HG03575 (cell line): ENCODE data around the gene MACROD2.

Source experiments
- ATAC-seq: cut with Tn5 transposase; IDR thresholded peaks from one replicate; pipeline ENCODE4 v1.9.1; 2021; ENCODE audit not compliant: unreplicated experiment, insufficient number of reproducible peaks, low FRiP score; ENCODE audit errors: extremely low read depth

The MACROD2 gene

DNA sequence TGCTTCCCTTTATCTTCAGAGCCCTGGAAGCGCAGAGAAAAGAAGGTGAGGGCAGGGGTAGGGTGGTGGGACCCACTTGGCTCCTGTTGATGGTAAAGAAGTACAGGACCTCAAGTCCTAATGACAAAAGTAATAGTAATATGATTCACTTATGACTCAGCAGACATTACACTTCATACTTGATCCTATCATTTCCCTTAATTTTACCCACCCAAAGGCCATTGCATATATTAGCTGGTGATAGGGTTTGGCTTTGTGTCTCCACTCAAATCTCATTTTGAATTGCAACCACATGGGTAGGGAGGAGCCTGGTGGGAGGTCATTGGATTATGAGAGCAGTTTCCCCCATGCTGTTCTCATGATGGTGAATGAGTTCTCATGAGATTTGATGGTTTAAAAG, 1697.3 kb downstream of the MACROD2 start:
- ATAC-seq: no peak

GRCh38 chr20:15699431-15700146, 1704.3 kb downstream of the MACROD2 start:
- no peak for ATAC-seq

DNA sequence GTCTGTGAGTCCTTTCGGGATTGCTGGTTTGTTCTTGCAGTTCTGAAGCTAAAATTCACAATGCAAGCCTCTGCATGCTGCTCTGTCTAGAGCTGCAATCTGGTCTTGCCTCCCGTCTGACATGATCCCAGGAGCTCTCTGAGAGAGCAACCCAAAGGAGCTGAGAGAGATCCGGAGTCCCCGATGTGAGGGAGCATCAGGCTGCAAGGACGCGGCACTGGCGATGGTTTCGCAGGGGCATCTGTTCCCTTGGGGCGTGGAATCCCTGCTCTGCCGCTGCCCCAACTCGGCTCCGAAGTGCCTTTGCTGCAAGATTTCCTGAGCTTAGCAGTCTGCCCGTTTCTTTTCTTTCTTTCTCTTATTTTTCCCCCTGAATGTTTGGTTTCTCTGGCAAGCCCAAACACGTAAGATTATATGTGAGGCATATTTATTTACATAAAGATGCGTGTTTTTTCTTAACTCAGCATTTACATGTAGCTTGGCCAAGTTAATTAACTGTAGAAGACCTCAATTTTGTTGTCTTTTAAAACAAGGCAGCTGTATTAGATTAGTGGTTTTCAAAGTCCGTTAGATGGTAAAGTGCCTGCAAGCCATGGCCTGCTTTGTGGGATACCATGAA, 1704.9 kb downstream of the MACROD2 start:
- ATAC-seq: no peak

- no peak for ATAC-seq
Measured at GRCh38 chr20:15702161-15702560, 1706.8 kb downstream of the MACROD2 start.

DNA sequence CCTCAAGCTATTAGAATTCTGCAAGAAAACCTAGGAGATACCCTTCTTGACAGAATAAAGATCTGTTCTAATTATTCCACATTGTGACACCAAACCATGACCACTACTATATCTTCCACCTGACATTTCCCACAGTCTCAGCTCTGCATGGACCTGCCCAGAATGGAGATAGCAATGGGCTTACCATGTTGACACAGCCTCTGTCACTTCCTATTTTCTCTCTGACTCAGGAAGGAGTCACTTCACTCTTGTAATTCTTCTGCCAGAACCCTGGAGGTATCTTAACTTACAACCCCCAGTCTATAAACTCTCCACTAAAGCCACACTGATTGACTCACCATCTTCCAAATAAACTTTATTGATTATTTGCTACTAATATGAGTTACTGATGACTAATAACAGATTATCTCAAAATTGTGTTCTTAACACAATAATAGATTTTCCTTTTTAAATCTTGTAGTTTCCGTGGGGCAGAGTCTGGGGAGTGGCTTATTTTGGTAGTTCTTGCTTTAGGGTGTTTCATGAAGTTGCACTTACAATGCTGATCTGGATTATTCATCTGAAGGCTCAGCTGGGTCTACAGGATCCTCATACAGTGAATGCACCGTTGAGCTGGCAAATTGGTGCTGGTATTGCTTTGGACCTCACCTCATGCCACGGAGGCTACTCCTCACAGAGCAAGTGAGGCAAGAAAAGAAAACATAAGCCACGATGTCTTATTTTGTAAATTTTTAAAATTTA, 1708.0 kb downstream of the MACROD2 start:
- no peak for ATAC-seq

DNA sequence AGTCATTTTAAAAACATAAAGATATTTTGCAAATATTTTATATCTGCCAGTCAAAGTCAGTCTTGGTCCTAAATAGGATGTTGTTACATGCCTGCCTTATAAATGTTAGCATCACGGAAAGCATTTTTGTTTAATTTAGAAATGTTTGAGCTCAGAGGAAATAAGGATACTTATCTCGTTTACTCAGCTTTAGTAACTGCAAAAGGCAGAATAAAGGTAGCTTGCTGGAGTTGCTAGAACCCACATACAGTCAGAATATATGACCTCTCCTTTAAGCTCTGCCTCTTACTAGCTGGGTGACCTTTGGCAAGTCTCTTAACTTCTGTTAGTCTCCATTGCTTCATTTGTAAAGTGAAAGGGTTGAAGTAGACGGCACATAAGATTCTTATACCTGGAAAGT, 1710.7 kb downstream of the MACROD2 start:
- no peak for ATAC-seq

DNA sequence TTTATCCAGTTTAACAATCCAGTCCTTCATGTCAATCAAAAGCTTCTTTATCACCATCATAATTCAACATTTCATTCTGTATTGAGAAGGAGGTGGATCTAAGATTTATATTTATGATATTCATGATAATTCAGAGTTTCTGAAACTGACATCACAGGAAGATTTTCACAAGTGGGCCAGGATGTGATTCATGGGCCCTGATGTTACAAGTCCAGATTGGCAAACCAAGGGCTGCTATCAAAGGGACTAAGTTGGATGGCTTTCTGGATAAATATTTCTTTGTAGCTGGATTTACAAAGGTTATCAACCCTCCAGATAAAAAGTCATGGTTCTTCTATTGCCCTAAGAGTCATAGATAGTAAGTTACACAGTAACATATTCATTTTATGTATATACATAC, 1711.4 kb downstream of the MACROD2 start:
- ATAC-seq: no peak

- ATAC-seq: no peak
Measured at GRCh38 chr20:15708984-15709598, 1713.8 kb downstream of the MACROD2 start.

- no peak for ATAC-seq
Measured at GRCh38 chr20:15710636-15711035, 1715.3 kb downstream of the MACROD2 start.

DNA sequence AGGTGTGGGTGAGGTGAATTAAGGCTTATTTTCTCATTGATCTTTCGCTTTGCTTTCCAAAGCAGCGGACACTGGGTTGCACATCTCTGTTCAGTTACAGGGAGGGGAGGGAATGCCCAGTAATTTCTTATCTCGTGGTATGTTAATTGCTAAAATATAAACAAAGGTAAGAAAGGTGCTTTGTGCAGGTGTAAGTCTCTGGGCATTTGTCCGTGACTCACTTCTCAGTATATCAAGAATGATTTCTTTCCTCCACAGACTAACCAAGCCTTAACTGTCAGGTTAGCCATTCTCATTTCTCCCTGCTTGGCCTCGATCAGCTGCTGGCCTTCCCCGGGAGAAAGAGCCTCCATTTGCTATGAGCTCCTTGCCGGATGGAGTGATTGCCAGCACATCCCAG, 1715.9 kb downstream of the MACROD2 start:
- no peak for ATAC-seq

DNA sequence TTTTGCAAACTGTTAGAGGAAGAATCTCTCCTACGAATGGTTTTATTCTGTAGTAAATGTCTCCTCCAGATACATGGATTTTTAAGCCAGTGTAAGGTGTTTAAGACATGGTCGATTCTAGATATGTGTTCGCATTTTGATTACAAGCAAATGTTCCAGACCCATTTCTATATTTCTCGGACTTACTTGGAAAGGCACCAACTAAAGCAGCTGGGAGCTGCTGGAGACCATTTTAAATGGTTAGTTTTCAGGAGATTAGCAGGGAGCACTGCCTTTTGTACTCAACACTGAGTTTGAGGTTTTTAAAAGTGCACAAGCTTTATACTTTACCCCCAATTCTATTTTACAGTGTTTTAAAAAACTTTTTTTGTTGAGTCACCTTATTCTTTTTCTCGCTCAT, 1720.9 kb downstream of the MACROD2 start:
- ATAC-seq: no peak

DNA sequence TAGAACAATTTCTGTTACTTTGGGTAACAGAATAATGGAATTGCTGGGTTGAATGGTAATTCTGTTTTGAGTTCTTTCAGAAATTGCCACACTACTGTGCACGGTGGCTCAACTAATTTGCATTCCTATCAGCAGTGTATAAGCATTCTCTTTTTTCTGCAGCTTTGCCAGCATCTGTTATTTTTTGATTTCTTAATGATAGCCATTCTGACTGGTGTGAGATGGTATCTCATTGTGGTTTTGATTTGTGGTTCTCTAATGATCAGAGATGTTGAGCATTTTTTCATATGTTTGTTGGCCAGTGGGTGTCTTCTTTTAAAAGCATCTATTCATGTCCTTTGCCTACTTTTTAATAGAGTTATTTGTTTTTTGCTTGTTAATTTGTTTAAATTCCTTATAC, 1731.1 kb downstream of the MACROD2 start:
- no peak for ATAC-seq

DNA sequence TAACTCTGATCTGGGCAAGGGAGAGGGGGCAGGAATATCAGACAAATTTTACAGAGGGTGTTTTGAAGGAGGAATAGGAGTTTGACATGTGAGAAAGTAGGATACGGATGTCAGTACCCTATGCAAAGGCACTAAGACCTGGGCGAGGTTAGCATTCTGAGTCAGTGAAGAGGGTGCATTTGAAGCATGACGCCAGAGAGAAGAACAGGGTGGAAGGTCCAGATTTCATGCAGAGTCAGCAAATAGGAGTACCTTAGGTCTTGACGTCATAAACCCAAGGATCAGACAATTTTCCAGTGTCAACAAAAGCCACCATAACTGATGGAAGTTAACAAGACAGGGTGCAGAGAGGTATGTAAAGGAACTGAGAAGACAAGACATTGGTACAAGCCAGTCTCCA, 1738.7 kb downstream of the MACROD2 start:
- no peak for ATAC-seq

- no peak for ATAC-seq
Measured at GRCh38 chr20:15739035-15739434, 1743.7 kb downstream of the MACROD2 start.

GRCh38 chr20:15740046-15740775, 1744.9 kb downstream of the MACROD2 start:
- ATAC-seq: no peak

GRCh38 chr20:15742087-15742486, 1746.8 kb downstream of the MACROD2 start:
- no peak for ATAC-seq

- no peak for ATAC-seq
Measured at GRCh38 chr20:15742627-15743026, 1747.3 kb downstream of the MACROD2 start.

DNA sequence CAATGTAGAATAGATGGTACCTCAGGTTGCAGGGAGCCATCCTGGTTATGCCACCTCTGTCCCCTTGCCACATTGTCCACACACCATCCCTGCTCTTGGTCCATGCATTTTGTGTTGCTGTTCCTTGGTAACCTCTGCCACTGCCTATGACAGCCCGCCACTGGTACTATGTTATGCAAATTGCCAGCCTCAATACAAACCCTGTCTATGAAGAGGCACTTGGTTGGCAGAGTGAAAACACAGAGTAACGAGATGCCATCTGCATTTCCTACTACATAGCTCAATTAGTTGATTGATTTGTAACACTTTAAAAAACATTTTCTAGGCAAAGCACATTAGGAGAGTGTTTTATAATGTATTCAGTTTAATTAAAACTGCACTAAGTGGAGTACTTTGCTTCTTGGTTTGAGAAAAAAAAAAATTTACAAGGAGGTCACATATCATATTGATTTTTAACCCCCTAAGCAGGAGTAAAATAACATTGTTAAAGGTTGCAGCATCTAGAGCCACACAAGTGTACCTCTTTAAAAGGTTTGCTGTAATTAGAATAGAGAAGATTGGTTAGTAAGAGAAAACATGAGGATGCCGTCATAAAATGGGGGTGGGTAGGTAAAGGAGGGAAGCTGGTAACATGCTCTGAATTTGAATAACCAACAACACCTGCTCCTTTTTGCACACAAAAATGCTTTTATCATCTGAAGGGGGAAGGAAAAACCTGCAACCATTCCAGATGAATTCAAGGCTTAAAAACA, 1760.9 kb downstream of the MACROD2 start:
- ATAC-seq: no peak

DNA sequence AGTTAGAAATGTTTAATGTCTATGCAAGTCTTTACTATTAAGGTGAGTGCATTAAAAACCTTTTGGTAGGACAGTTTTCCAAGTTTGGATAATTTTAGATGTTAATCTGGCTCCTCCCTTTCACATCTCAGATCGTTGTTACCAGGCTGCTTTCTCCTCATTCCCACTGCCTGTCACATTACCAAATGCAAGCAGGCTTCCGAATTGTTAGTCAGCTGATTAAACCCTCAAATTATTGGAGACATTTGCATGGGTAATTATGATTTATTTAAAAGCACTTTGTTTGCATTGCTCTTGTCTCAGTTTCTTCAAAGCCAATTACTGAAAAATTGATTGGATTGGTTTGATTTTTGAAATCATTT, 1761.4 kb downstream of the MACROD2 start:
- no peak for ATAC-seq
